Stimulated activated CD8-positive, alpha-beta memory T cell treated with anti-CD3 and anti-CD28 coated beads, Interleukin-4, amount 100 ng/mL, for 1 hour (primary cell): Measurements from ENCODE around the gene SIVA1.
"Not testable (repeated sequence)": the region's sequence is repeated elsewhere in the genome, so short reads cannot be mapped to it uniquely, and the experiment has no call there.

Experiments used
- DNase-seq, 2 donors: peaks; one replicate each; pipeline ENCODE4 v3.0.0-alpha.2; 2020; ENCODE audit warnings: low read depth in 2 of 2, low spot score in 1 of 2

SIVA1 gene

GRCh38 chr14:104719343-104719742, 33.6 kb upstream of the SIVA1 start:
- no peak for DNase-seq

- DNase-seq, result no peak
Observed at GRCh38 chr14:104721505-104722431, 31.2 kb upstream of the SIVA1 start.

- no peak for DNase-seq
Observed at GRCh38 chr14:104722938-104723650, 29.9 kb upstream of the SIVA1 start.

- DNase-seq, result peak; percentile 21 to 39
Observed at GRCh38 chr14:104723651-104724406, 29.1 kb upstream of the SIVA1 start, which contains the start of gene ADSS1. ADSS1 (plus strand) TSS chr14:104724229; CDS start chr14:104724271, 42 bp downstream.

GRCh38 chr14:104724407-104724980, 28.5 kb upstream of the SIVA1 start:
- DNase-seq, result no peak

- no peak for DNase-seq
Observed at GRCh38 chr14:104724981-104725771, 27.8 kb upstream of the SIVA1 start.

GRCh38 chr14:104725772-104726548, 27.0 kb upstream of the SIVA1 start:
- DNase-seq, result no peak

GRCh38 chr14:104726600-104727451, 26.1 kb upstream of the SIVA1 start:
- DNase-seq, result no peak

- no peak for DNase-seq
Observed at GRCh38 chr14:104728631-104729030, 24.3 kb upstream of the SIVA1 start.

GRCh38 chr14:104729176-104729834, 23.6 kb upstream of the SIVA1 start:
- not testable (repeated sequence) for DNase-seq

- no peak for DNase-seq
Observed at GRCh38 chr14:104729835-104730181, 23.1 kb upstream of the SIVA1 start.

- no peak for DNase-seq
Observed at GRCh38 chr14:104730487-104730886, 22.5 kb upstream of the SIVA1 start.

GRCh38 chr14:104731320-104732294, 21.3 kb upstream of the SIVA1 start:
- no peak for DNase-seq

- DNase-seq, result no peak
Observed at GRCh38 chr14:104732355-104732804, 20.6 kb upstream of the SIVA1 start.

GRCh38 chr14:104732931-104733681, 19.8 kb upstream of the SIVA1 start:
- no peak for DNase-seq

GRCh38 chr14:104734051-104734587, 18.8 kb upstream of the SIVA1 start:
- no peak for DNase-seq
